ENCODE data around the gene TIPRL. TPM values are rescaled to one million over a fixed set of nuclear protein-coding genes. Genes with fewer than 3 reads are reported as not detected.

Gene TIPRL
- 10 to 100 TPM; 51.1 to 54.2 TPM for total RNA-seq

DNA sequence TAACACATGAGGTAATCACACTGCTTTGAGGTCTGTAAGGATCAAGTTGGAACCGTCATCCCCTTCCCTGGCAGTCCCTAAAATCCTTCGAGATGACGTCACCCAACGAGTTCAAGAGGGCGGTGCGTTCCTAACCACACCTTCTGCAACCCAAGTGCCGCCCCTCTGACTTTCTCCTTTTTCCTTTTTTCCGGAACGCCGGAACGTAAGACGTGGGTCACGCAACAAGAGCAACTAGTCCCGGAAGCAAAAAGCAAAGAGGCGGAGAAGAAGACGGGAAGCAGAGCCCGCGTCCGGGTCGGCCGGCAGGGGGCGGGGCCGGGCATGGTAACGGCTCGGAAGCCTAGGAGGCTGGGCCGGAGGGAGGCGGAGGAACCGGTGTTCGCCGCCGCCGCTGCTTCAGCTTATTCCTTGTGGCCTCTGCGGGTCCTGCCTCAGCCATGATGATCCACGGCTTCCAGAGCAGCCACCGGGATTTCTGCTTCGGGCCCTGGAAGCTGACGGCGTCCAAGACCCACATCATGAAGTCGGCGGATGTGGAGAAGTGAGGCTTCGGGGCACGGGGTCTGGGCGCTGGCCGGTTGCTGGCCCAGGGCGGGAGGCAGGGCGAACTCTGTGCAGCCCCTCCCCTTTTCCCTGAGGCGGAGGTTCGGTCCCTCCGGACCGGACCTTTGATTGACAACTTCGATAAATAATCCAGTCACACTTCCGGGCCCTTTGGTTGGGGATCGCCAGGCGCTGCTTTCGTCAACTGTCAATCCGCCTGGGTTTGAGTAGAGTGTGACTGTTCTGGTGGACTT is at the start of gene TIPRL:
TSS of gene TIPRL (plus strand) at position 325 of the 800 bp plus-strand sequence. CDS start at position 441, 116 bp downstream.
- H3K36me3 Mint-ChIP-seq: peaks cover 1% of the 10 kb centered on the region
- H3K27ac Mint-ChIP-seq: no peak within 1 kb of the TSS
- ChIA-PET CTCF (interaction anchor here (0.7 to 2.8 kb wide), 2 partner anchors 56 to 162 kb away, joined by 3 to 13 read pairs; no protein-coding TSS in a partner anchor), POLR2A (interaction anchor here (0.9 to 2.5 kb wide), 3 partner anchors 47 to 55 kb away, joined by 3 to 13 read pairs (median 5); partner anchors contain the start of gene SFT2D2)
- intact Hi-C loops (cut with micrococcal nuclease): loop anchor here (1.0 to 2.0 kb wide), 7 partner anchors 41 to 464 kb away; partner anchors contain the start of gene DCAF6
- no peak within 1 kb of the TSS for H3K4me3 Mint-ChIP-seq
- no peaks in the 10 kb centered on the region for H3K9me3 Mint-ChIP-seq
- peaks cover 10% of the 10 kb centered on the region for H3K4me1 Mint-ChIP-seq (ENCODE audit: low read depth)
- no peaks in the 10 kb centered on the region for H3K27me3 Mint-ChIP-seq
- peak; percentile 96 for DNase-seq

DNA sequence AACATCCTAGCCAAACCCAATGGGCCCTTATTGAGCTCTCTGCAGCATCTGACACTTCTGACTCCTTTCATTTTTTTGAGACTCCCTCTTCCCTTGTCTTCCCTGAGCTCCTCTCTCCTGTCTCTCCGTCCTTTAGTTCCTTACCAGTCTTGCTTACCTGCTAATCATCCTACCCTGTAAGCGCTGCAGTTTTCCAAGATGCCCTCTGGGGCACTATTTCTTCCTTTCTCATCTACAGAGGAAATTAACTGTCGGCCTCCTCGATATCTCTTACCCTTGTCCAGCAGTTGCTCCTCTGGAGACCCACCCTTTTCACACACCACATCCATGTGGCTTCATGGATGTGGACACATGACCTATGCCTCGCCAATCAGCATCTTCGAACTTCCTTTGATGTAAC is 48.8 kb upstream of the TIPRL start:
- Mint-ChIP-seq H3K27ac (no peak overlapping the region), H3K27me3 (peaks cover 28% of the 10 kb centered on the region)
- POLR2A ChIA-PET: no interaction called here

DNA sequence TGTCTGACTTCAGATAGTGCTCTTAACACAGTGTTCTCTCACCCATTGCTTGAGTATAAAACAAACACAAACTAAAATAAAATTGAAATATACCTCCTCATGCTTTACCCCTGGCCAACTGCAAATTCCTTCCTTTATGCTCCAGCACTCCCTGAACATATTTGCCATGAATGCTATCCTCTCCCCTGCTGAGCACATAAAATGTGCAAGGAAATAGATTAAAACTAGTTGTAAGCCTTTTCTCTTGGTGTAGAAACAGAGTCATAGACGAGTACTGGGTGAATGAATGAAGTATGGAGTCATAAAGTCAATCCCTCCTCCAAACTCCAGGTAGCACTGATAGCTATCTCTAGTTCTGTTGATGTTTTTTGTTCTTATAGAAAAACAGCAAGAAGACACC is 44.6 kb upstream of the TIPRL start:
- Mint-ChIP-seq H3K4me3 (no peak overlapping the region), H3K27me3 (peaks cover 37% of the 10 kb centered on the region), H3K36me3 (peaks cover 2% of the 10 kb centered on the region), H3K9me3 (no peaks in the 10 kb centered on the region), H3K27ac (no peak overlapping the region), H3K4me1 (ENCODE audit: low read depth) (peaks cover 29% of the 10 kb centered on the region)
- CTCF ChIA-PET: interaction anchor here (0.9 to 1.9 kb wide), 2 partner anchors 11 to 12 kb away, joined by 3 to 8 read pairs; no protein-coding TSS in a partner anchor
- POLR2A ChIA-PET: interaction anchor here (1.4 kb wide), 1 partner anchor 93 kb away, joined by 3 read pairs; no protein-coding TSS in a partner anchor
- intact Hi-C loops (cut with micrococcal nuclease): no loop called here
- no peak for DNase-seq

More for the DNA sequence above, 48.8 kb upstream of the TIPRL start:
- DNase-seq: no peak
- intact Hi-C loops (cut with micrococcal nuclease): no loop called here
- Mint-ChIP-seq H3K4me1 (ENCODE audit: low read depth) (no peaks in the 10 kb centered on the region), H3K36me3 (no peaks in the 10 kb centered on the region), H3K4me3 (no peak overlapping the region), H3K9me3 (no peaks in the 10 kb centered on the region)
- CTCF ChIA-PET: no interaction called here

DNA sequence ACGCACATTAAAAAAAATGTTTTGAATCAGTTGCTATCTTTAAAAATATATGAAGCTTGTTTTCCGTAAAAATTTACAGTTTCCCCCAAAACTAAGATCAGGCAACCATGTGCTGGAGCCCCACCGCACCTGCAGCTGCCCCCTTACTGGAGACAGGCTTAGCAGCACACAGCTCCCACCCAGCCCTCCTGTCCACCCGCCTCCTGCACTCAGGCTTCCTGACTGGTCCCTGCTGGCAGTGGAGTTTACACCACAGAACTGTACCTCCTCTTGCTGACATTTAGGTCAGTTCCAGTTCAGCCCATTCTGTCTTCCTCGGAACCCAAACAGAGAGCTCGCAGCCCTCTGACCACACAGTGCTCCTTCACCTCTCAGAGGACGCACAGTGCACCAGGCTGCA is 44.1 kb upstream of the TIPRL start:
- Mint-ChIP-seq H3K36me3 (peaks cover 2% of the 10 kb centered on the region), H3K4me1 (ENCODE audit: low read depth) (peaks cover 34% of the 10 kb centered on the region), H3K4me3 (no peak overlapping the region), H3K27me3 (peaks cover 37% of the 10 kb centered on the region), H3K9me3 (no peaks in the 10 kb centered on the region), H3K27ac (no peak overlapping the region)
- ChIA-PET POLR2A (interaction anchor here (1.4 kb wide), 1 partner anchor 92 kb away, joined by 3 read pairs; no protein-coding TSS in a partner anchor), CTCF (interaction anchor here (1.9 kb wide), 1 partner anchor 11 kb away, joined by 8 read pairs; no protein-coding TSS in a partner anchor)
- intact Hi-C loops (cut with micrococcal nuclease): no loop called here
- no peak for DNase-seq

DNA sequence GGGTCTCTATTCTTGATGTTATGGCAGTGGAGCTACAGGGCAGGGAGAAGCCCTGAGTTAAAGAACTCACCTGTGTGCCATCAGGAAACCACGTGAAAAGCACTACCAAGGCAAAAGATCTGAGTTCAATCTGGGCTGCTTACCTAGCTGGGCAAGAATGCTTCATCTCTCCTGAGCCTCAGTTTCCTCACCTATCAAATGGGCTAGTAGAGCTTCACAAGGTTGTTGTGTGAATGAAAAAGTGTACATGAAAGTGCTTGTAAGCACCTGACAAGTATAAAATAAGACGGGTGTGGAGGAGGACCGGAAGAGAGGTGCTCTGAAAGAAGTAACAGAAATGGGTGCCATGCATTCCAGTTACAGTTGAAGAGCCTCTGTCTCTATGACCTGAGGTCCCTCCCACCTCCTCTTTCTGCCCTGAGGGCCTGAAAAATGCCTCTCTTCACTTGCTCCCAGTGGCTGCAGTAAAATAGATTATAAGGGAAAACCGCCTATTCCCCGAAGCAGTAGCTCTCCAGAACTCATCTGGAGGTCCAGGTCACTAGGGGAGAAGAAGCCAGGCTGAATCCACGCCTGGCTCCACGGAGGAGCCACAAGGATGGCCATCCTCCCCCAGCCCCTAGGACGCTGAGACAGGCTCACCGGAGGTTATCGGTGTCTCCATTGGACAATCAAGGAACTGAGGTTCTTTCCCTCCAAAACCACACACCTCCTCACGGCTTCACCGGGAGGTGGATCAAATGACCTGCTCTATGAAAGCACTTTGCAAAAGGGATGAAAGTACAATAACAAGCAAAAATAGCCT is 43.4 kb upstream of the TIPRL start:
- Mint-ChIP-seq H3K36me3 (peaks cover 2% of the 10 kb centered on the region), H3K4me3 (peak overlapping the region; percentile 73), H3K27ac (no peak overlapping the region), H3K27me3 (peaks cover 33% of the 10 kb centered on the region), H3K9me3 (no peaks in the 10 kb centered on the region), H3K4me1 (ENCODE audit: low read depth) (peaks cover 40% of the 10 kb centered on the region)
- intact Hi-C loops (cut with micrococcal nuclease): no loop called here
- ChIA-PET POLR2A (interaction anchor here (1.4 kb wide), 1 partner anchor 92 kb away, joined by 3 read pairs; no protein-coding TSS in a partner anchor), CTCF (interaction anchor here (1.9 kb wide), 1 partner anchor 10 kb away, joined by 8 read pairs; no protein-coding TSS in a partner anchor)
- no peak for DNase-seq

DNA sequence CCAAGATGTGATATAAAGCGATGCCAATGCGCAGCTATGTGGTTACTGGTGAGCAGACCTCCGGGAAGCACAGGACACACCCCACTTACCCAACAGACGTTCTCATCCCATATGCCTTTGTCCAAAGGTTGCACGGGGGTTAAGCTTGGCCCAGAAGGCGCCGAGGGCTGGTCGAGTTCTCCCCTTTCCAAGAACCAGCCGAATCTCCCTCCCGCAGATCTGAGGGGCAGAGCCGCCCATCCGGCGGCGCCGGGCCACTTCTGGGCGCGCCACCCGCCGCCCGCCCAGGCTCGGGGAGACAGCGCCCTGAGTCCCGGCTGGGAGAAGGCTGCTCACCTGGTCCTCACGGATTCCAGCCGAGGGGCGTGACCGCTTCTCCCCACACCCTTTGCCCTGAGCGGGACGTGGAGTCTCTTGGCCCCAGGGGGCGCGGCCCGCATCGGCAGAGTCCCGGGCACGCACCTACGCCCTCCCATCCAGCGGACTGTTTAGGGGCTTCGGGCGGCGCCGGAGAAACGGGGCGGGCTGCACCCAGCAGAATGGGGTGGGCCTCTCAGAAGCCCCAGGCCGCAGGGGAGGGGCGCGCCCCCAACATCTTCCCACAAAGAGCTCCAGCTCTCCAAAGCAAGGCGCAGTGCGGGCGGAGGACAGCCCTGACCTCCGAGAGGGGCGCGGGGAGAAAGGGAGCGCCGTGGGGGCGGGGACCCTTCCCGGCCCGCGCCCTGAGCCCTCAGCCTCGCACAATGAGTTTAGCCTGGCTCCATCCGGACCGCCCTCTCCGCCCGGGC is 42.6 kb upstream of the TIPRL start:
- H3K4me3 Mint-ChIP-seq: peak overlapping the region; percentile 73
- H3K27me3 Mint-ChIP-seq: peaks cover 30% of the 10 kb centered on the region
- H3K36me3 Mint-ChIP-seq: peaks cover 2% of the 10 kb centered on the region
- DNase-seq: peak; percentile 12
- intact Hi-C loops (cut with micrococcal nuclease): no loop called here
- no peak overlapping the region for H3K27ac Mint-ChIP-seq
- CTCF ChIA-PET: interaction anchor here (1.1 kb wide), 1 partner anchor 9 kb away, joined by 4 read pairs; no protein-coding TSS in a partner anchor
- H3K9me3 Mint-ChIP-seq: no peaks in the 10 kb centered on the region
- POLR2A ChIA-PET: no interaction called here
- peaks cover 43% of the 10 kb centered on the region for H3K4me1 Mint-ChIP-seq (ENCODE audit: low read depth)

DNA sequence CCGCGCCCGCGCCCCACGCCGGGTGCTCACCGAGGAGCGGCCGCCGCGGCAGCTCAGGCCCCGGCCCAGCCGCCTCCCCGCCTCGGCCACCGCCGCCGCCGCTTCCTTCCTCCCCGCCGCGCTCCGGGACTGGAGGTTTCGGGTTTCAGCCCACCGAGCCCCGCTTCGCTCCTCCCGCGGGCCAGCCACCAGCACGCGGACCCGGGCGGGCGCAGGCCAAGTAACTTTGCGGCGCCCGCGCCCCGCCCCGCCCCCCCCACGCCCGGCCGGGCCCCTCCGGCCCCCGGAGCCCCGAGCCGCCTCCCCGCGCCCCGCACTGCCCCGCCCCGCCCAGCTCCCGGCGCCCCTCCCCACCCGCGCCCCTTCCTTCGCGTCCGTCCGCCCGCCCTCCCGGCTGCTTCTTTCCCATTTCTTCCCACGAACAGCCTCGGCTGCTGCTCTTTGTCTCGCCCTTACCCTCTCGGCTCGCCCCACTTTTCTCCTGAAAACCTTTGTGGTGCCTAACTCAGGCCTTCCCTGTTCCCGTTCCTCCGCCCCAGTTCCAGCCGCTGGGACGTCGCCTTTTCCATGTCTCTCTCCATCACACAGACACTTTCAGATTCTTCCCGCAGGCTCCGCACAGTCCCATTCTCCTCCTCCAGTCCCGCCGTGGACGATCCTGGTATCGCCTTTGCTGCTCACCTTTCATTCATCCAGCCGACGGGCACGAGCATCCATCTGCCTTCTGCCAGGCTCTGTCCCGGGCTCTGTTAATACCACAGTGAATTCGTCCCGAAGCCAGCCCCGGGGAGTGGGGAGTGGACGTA is 41.9 kb upstream of the TIPRL start, which contains the start of gene GPR161:
TSS of gene GPR161 (minus strand) at position 222 of the 806 bp plus-strand sequence. CDS start 32,080 bp downstream, outside the sequence.
- ChIA-PET POLR2A (no interaction called here), CTCF (interaction anchor here (1.1 kb wide), 1 partner anchor 8 kb away, joined by 4 read pairs; no protein-coding TSS in a partner anchor)
- Mint-ChIP-seq H3K27me3 (peaks cover 28% of the 10 kb centered on the region), H3K36me3 (peaks cover 2% of the 10 kb centered on the region), H3K27ac (no peak within 1 kb of the TSS), H3K9me3 (no peaks in the 10 kb centered on the region), H3K4me1 (ENCODE audit: low read depth) (peaks cover 43% of the 10 kb centered on the region), H3K4me3 (peak within 1 kb of the TSS; percentile 75)
- DNase-seq: peak; percentile 41
- intact Hi-C loops (cut with micrococcal nuclease): no loop called here

DNA sequence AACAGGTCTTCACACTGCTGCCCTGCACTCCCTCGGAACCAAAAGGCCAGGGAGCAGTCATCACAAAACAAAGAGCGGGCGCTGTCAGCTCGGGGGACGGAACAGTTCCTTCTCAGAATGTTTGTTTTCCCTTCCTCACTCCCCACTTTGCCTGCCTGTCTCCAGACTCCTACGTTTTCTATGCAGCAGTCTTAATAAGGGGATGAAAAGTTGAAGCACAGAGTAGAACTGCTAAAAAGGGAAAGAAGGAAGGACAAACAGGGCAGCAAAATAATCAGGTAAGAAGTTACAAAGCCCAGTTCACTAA is 41.3 kb upstream of the TIPRL start:
- peaks cover 2% of the 10 kb centered on the region for H3K36me3 Mint-ChIP-seq
- no peak overlapping the region for H3K27ac Mint-ChIP-seq
- no peaks in the 10 kb centered on the region for H3K9me3 Mint-ChIP-seq
- peak overlapping the region; percentile 75 for H3K4me3 Mint-ChIP-seq
- intact Hi-C loops (cut with micrococcal nuclease): no loop called here
- ChIA-PET POLR2A (no interaction called here), CTCF (interaction anchor here (1.0 to 1.1 kb wide), 2 partner anchors 8 to 55 kb away, joined by 4 read pairs; no protein-coding TSS in a partner anchor)
- peaks cover 28% of the 10 kb centered on the region for H3K27me3 Mint-ChIP-seq
- peaks cover 43% of the 10 kb centered on the region for H3K4me1 Mint-ChIP-seq (ENCODE audit: low read depth)
- no peak for DNase-seq

DNA sequence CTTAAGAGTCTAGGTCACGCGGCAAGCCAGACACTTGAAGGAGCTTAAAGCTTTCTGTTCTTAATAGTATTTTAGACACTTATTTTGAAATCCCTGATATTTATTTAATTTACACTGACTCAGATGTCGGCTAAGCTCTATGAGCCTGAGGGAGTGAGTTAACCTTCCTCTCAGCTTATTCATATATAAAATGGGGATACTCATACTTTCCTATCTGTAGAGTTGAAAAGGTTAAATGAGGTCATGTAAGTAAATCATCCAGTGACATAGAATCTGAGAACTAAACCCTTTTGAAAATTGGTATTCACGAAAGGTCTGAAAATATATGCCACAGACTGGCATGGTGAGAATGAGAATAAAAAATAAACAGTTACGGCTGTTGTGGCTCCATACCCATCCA is 40.6 kb upstream of the TIPRL start:
- H3K4me3 Mint-ChIP-seq: no peak overlapping the region
- peak overlapping the region; percentile 14 for H3K27ac Mint-ChIP-seq
- intact Hi-C loops (cut with micrococcal nuclease): loop anchor here (1.0 to 2.0 kb wide), 4 partner anchors 40 to 329 kb away; partner anchors contain the start of genes DCAF6, MPC2, SFT2D2 and TIPRL
- no peak for DNase-seq
- peaks cover 2% of the 10 kb centered on the region for H3K36me3 Mint-ChIP-seq
- no peaks in the 10 kb centered on the region for H3K9me3 Mint-ChIP-seq
- ChIA-PET CTCF (interaction anchor here (1.0 kb wide), 2 partner anchors 56 to 97 kb away, joined by 4 read pairs; no protein-coding TSS in a partner anchor), POLR2A (interaction anchor here (1.0 to 1.1 kb wide), 2 partner anchors 14 to 88 kb away, joined by 3 read pairs; partner anchors contain the start of gene SFT2D2)
- H3K4me1 Mint-ChIP-seq (ENCODE audit: low read depth): peaks cover 43% of the 10 kb centered on the region
- H3K27me3 Mint-ChIP-seq: peaks cover 27% of the 10 kb centered on the region

DNA sequence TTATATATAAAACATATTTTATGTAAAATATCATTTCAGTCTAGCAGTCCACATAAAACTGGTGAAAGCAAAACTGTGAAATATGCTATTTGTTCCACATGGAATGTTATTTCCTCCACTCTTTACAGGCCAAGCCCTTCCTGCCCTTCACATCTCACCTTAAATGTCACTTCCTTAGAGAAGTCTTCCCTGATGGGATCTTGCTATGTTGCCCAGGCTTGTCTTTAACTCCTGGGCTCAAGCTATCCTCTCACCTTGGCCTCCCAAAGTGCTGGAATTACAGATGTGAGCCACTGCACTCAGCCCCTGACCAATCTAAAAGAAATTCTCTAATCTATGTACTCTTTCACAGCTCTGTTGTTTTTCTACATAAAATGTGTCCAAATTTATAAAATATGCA is 39.7 kb upstream of the TIPRL start:
- intact Hi-C loops (cut with micrococcal nuclease): loop anchor here (2.0 kb wide), 3 partner anchors 88 to 328 kb away; partner anchors contain the start of genes DCAF6, MPC2 and SFT2D2
- H3K9me3 Mint-ChIP-seq: no peaks in the 10 kb centered on the region
- no peak overlapping the region for H3K4me3 Mint-ChIP-seq
- peaks cover 43% of the 10 kb centered on the region for H3K4me1 Mint-ChIP-seq (ENCODE audit: low read depth)
- H3K27me3 Mint-ChIP-seq: peaks cover 25% of the 10 kb centered on the region
- no peak overlapping the region for H3K27ac Mint-ChIP-seq
- POLR2A ChIA-PET: interaction anchor here (1.0 to 1.1 kb wide), 2 partner anchors 15 to 87 kb away, joined by 3 read pairs; partner anchors contain the start of gene SFT2D2
- H3K36me3 Mint-ChIP-seq: peaks cover 2% of the 10 kb centered on the region
- CTCF ChIA-PET: interaction anchor here (1.0 kb wide), 1 partner anchor 96 kb away, joined by 4 read pairs; no protein-coding TSS in a partner anchor
- no peak for DNase-seq
